ENCODE measurements around the gene TRPM8.

The TRPM8 gene

DNA sequence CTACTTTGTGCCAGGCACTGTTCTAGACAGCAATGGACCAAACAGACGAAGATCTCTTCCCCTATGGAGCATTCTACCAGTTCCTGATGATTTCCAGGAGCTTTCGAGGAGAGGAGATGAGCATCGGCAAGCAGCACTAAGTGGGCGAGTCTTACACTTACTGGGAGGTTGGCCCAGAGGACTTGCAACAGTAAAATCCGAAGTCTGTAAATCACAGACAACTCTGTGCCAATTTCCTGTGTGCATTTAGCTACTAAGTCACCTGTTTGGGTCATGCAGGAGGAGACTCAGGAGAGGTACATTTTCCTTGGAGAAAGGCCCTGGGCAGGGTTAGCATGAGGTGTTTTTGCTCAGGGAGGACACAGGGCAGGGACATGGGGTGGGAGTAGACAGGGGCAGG lies 58.9 kb downstream of the TRPM8 start:
- DNase-seq (ENCODE audit: low spot score): no peak

DNA sequence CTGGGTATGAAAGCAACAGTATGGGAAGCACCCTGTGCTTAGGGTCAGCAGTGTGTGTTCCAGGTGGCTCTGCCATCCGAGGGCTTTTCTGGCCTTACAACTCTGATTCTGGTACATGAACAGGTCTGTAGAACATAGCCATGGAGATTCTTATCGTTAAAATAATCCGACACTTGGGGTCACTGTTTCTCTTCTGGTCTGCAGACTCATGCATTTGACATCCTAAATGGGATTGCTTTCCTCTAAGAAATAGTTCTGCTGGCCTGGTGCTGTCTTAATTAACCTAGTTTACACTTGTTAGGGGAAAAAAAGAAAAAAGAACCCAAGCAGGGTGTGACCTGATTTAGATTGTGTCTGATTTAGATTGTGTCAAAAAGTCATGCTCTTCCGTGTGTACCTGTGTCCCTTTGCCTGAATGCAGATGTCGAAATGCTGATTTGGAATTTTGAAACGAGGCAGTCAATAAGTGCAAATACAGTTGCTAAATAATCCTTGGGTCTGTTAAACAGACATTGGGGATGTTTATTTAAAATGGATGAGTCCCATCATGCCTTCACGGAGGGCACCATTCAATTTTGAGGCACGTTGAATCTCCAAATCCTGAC lies 59.6 kb downstream of the TRPM8 start:
- peak; percentile 65 for DNase-seq (ENCODE audit: low spot score)

DNA sequence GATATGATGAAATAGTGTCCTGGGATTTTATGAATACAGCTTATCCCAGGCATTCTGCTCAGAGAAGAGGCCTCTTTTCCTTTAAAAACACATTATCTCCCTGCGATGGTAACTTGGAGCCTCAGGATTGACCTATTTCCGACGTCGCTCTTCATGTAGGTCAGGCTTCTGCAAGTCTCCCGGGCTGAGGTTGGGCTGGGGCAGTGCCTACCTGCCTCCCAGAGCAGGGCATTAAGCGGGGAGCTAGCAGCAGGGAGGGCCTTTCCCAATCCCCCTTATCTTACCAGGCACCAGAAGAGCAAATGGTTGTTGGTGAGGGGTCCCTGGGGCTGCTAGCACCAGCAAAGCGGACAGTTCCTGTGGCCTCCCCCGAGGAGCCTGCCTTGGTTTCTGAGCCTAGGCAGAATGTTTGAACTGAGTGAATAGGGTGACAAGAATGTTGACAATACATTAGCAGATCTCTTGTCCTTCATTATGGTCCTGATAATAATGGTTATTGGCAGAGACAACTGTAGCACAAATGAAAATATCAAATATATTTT lies 60.2 kb downstream of the TRPM8 start:
- no peak for DNase-seq (ENCODE audit: low spot score)

DNA sequence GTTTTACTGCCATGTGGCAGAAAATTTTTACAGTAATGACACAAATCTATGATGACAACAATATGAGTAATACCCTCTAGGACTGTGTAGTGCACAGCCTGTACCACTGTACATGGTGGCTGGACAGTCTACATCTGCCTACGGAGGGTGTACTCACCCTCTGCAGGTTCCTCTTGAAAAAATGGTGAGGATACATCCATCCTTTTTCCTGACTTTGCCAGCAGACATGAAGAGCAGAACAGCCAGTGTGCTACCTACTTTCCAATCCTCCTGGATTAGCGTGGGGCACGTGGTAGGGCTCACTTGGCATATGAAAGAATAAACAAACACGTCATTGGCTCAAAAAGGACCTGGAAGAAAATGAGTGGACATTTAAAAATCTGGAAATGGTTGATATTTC lies 62.6 kb downstream of the TRPM8 start:
- DNase-seq (ENCODE audit: low spot score): no peak

- DNase-seq (ENCODE audit: low spot score): no peak
These were observed 63.9 kb downstream of the TRPM8 start for GRCh38 chr2:233980955-233981561.

- DNase-seq (ENCODE audit: low spot score): no peak
These were observed 64.6 kb downstream of the TRPM8 start for GRCh38 chr2:233981574-233982420.

DNA sequence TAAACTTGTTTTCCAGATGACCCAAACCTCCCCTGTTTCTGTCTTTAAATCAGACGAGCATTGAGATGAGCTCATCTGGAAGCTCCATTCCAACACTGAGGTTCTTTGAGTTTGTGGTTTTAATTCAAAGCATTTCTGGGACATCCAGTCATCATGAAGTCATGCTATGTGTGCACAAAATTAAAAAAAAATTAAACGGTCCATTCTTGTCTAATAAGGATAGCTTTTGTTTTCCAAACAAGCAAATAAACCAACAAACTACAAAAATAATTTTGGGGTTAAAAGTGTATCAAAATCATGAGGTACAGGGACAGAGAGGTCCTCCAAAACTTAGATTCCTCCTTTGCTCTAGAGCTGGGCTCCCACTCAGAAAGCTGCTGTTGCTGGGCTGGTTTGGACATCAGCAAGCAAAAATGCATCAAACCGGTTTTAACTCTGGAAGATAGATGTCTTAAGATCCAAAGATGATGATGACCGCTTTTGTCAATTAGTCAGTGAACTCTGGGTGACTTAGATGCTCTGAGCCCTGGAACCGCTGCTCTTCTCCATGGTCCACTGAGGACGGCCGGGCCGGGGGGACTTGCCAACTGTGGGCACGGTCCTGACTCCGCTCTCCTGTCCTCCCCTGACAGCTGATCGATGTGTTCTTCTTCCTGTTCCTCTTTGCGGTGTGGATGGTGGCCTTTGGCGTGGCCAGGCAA lies 65.4 kb downstream of the TRPM8 start:
- DNase-seq (ENCODE audit: low spot score): peak; percentile 80

- DNase-seq (ENCODE audit: low spot score): no peak
These were observed 66.3 kb downstream of the TRPM8 start for GRCh38 chr2:233983445-233983844.

GRCh38 chr2:233988581-233988980 lies 71.4 kb downstream of the TRPM8 start:
- DNase-seq (ENCODE audit: low spot score): no peak

GRCh38 chr2:233989221-233989858 lies 72.2 kb downstream of the TRPM8 start:
- DNase-seq (ENCODE audit: low spot score): no peak

DNA sequence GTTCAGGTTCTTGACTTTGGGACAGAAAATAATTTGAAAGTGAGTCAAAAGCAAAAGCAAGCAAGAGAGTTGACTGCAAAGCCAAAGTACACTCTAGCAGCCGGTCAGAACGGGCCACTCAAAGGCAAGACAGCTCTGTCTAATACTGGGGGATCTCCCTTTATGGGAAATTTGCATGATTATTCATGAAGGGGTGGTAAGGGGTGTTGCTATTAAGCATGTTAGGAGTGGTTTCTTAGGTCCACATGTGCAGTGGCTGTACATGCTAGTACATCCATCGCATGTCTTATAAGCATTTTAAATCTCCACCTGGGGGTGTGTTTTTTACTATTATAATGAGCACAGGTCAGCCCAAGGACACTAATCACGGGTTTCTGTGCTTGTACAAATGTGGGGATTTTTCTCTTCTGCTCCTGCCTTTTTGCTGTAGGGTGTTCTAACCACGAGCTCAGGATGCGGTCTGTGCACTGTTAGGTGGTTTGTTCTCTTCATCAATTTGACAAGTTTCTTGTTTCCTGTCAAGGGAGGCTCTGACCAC lies 73.2 kb downstream of the TRPM8 start:
- DNase-seq (ENCODE audit: low spot score): no peak

GRCh38 chr2:233991196-233991595 lies 74.0 kb downstream of the TRPM8 start:
- no peak for DNase-seq (ENCODE audit: low spot score)

DNA sequence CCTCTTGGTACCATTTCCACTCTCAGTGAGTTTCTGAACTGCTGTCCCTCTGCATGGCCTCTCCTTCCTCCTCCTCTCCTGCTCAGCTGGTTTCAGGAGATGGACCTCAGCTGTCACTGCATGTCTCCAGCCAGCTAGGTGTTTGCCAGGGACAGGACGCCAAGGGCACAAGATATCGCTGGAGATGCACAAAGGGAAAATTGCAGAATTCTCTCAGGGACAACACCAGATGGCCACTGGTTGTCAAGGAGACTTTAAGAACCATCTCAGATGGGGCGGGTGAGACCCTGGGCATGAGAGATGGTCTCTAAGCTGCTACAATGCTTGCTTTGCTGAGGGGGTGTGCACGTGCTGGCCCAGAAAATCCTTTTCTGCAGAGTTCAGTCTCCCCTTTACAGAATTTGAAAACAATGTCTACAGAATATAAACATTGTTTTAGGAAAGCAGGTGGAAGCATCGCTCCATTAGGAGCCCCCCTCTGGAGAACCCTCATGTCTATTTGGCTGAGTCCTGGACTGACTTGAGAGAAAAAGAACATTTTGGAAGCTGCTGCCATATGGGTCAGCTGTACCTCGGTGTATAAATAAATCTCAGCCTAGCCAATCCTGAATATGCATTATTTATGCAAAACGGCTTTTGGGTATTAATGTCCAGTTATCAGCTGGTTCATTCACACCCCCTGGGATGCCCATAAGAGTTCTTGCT lies 75.5 kb downstream of the TRPM8 start:
- no peak for DNase-seq (ENCODE audit: low spot score)

DNA sequence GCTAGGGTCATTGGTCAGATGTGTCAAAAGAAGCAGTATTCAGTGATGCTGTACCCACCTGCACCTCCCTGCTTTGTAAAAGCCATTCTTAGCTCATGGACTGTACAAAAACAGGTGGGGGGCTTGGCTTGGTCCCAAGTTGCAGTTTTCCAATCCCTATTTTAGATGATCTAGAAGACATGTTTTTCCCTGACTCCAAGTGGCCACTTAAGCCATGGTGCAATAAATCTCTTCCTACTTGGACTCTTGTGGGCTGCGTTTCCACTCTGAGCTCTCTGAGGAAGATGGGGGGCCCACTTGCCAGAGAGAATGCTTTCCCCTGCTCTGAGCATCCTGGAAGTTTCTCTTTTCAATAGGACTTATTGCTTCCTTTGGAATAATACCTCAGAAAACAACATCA lies 76.3 kb downstream of the TRPM8 start:
- no peak for DNase-seq (ENCODE audit: low spot score)

- DNase-seq (ENCODE audit: low spot score): no peak
These were observed 77.0 kb downstream of the TRPM8 start for GRCh38 chr2:233994151-233994550.

DNA sequence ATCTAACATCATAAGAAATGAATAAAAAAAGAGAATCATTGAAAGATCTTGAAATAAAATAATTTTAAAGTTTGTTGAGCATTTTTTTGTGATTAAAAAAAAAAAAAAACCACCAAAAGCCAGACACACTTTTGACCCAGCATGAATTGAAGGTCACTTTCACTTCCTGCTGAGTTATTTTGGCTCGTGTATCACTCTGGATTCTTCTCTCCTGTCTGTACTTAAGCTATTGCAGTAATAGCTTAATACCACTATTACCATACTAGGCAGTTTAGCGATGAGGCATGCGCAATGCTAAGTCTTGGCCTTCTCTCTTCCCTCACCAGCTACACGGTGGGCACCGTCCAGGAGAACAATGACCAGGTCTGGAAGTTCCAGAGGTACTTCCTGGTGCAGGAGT lies 78.8 kb downstream of the TRPM8 start:
- DNase-seq (ENCODE audit: low spot score): no peak

DNA sequence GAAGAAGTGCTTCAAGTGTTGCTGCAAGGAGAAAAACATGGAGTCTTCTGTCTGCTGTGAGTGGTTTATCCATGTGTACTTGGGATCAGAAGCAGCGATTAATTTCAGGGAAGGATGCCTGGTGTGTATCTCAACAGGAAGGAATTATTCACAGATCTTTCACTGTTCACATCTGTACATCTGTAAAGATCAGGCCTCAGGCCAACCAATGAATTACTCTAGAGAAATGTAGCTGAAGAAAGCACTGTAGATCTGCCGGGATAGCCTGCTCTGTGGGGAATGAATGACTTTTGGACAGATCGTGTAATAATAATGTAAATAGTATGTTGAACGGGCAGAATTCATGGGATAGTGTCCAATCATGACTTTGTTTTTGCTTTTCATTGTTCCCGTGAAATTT lies 79.3 kb downstream of the TRPM8 start:
- DNase-seq (ENCODE audit: low spot score): no peak

- DNase-seq (ENCODE audit: low spot score): no peak
These were observed 80.5 kb downstream of the TRPM8 start for GRCh38 chr2:233997707-233998106.

- DNase-seq (ENCODE audit: low spot score): no peak
These were observed 82.0 kb downstream of the TRPM8 start for GRCh38 chr2:233999182-233999581.

DNA sequence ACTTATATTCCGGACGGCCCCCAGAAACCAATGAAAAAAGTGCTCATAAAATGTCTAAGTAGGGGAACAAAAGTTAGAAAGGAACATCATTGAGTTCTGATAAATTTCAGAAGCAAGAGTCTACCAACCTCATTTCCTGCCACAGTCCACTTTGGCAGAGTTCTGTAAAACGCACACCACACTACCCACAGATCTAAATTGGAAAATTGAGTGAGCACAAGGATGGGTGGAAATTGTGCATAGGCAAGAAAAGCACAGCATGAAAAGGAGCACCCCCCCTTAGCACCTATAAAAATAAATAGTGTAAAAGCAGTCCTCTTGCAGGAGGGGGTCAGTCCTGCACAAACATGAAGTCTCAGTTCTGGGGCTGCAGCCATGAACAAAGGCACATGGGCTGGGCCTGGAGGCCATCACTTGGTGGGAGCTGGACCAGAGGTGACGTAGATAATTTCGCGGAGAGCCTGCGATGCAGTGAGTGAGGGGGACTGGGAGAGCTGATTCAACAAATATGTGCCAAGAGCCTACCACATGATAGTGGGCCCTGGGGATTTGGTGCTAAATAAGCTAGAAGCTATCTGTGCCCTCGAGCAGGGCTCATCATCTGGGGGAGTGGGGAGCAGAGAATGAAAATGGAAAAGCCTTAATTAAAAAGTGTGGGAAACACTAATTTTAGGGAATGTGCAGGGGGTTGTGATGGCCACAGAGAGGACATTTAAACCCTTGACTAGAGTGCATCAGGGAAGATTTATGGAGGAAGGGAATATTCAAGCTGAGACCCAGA lies 84.4 kb downstream of the TRPM8 start:
- DNase-seq (ENCODE audit: low spot score): no peak
